Smooth muscle cell (in vitro differentiated cells): ENCODE results near the gene DHDDS. TPM values are rescaled to one million over a fixed set of nuclear protein-coding genes. Genes with fewer than 3 reads are reported as not detected.
A peak's percentile ranks its signal among the peaks of the same experiment; 100 is the strongest.
"Not testable (repeated sequence)": the region's sequence is repeated elsewhere in the genome, so short reads cannot be mapped to it uniquely, and the experiment has no call there.

Source experiments
- DNase-seq: peaks from one replicate; lab custom pipeline; 2025; ENCODE audit not compliant: unreplicated experiment; lab: John Stamatoyannopoulos, UW
- H2AFZ ChIP-seq: fragments of 200-600 bp; sonication (generic); 2 replicates; pipeline ENCODE4 v1.6.0; 2016; ENCODE audit warnings: antibody characterized with exemption, low read depth, mild to moderate bottlenecking
- H3F3A ChIP-seq: fragments of 200-600 bp; sonication (generic); 2 replicates; pipeline ENCODE4 v1.6.0; 2017; ENCODE audit warnings: antibody characterized with exemption, low read depth
- H3K27ac ChIP-seq: fragments of 200-600 bp; sonication (generic); 2 replicates; pipeline ENCODE4 v1.5.1; 2016; ENCODE audit warnings: low read depth, mild to moderate bottlenecking
- H3K27me3 ChIP-seq: fragments of 200-600 bp; sonication (generic); 2 replicates; pipeline ENCODE4 v1.6.1; 2016; ENCODE audit warnings: low read depth, mild to moderate bottlenecking
- H3K36me3 ChIP-seq: fragments of 200-600 bp; sonication (generic); 2 replicates; pipeline ENCODE4 v1.5.1; 2016; ENCODE audit warnings: low read depth
- H3K4me1 ChIP-seq: fragments of 200-600 bp; sonication (generic); 2 replicates; pipeline ENCODE4 v1.5.1; 2016; ENCODE audit warnings: low read depth
- H3K4me2 ChIP-seq: fragments of 200-600 bp; sonication (generic); 2 replicates; pipeline ENCODE4 v1.6.0; 2016; ENCODE audit warnings: mild to moderate bottlenecking
- H3K4me3 ChIP-seq: fragments of 200-600 bp; sonication (generic); 2 replicates; pipeline ENCODE4 v1.5.1; 2016; ENCODE audit warnings: mild to moderate bottlenecking
- H3K79me2 ChIP-seq: fragments of 200-600 bp; sonication (generic); 2 replicates; pipeline ENCODE4 v1.6.0; 2016; ENCODE audit warnings: low read depth, mild to moderate bottlenecking
- H3K9ac ChIP-seq: fragments of 200-600 bp; sonication (generic); 2 replicates; pipeline ENCODE4 v1.6.0; 2016; ENCODE audit warnings: low read depth
- H3K9me3 ChIP-seq: fragments of 200-600 bp; sonication (generic); replicated peaks from 2 replicates; pipeline ENCODE4 v1.5.1; 2016; ENCODE audit warnings: low read depth
- H4K20me1 ChIP-seq: fragments of 200-600 bp; sonication (generic); 2 replicates; pipeline ENCODE4 v1.6.0; 2016; ENCODE audit warnings: low read depth
- CTCF ChIP-seq: fragments of 200-600 bp; sonication (generic); IDR thresholded peaks from 2 replicates; pipeline ENCODE4 v1.5.1; 2017; ENCODE audit warnings: borderline replicate concordance, mild to moderate bottlenecking, antibody characterized with exemption; ENCODE audit not compliant: insufficient read depth, poor library complexity, severe bottlenecking
- WGBS: methylation state at CpG from one replicate; pipeline ENCODE4 v1.1.7; 2016; ENCODE audit warnings: low lambda C conversion rate; 5-methylcytosine and 5-hydroxymethylcytosine counted together
- polyA plus RNA-seq: library from polyadenylated mRNA; unstranded; fragments of >200 nt; fragmentation: Nextera tagmentation; extraction: Ambion mirVana; gene quantifications from 2 replicates; pipeline ENCODE4 v1.2.1, GENCODE V29; 2016
- total RNA-seq: library from RNA; depleted of rRNA; stranded (reverse); fragments of >200 nt; gene quantifications from 2 replicates; pipeline ENCODE4 v1.2.3, GENCODE V29; 2014

The DHDDS gene
- 37.5 and 56.4 TPM in 2 replicates for total RNA-seq
- polyA plus RNA-seq: 41.5 and 53.6 TPM in 2 replicates

DNA sequence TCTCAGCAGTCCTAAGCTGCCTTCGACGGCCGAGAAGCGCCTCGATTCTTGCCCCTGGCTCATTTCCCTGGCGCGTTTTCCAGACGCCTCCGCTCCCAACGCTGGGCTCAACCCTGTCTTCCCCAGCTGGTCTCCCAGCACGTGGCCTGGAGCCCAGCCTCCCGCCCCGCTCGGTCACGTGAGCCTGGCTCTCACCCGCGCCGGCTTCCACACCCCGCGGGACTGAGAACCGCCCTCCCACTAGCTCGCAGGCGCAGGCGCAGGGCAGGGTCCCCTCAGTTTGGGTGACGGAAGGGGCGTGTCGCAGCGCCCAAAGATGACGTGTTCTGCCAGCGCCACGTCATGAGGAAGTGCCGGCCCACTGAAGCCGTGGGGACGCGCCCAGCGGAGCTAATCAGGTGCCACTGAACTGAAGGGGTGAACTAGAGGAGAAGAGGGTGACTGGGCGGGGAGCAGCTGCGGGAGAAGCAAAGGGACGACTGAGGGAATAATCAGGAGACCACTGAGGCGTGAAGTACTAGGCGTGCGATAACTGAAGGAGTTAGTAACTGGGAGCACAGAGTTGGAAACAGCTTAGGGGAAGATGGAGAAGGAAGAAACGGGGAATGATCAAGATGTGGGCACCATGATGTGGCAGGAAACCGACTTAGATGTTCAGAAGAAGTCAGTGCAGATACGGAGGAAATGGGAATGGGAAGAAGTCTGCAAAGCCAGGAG, at the start of gene DHDDS:
TSS of gene DHDDS (plus strand) at position 343 of the 717 bp plus-strand sequence. CDS start 625 bp downstream, outside the sequence.
- Histone ChIP-seq H3F3A (peaks cover 5% of the 10 kb centered on the region), H3K4me2 (peak within 1 kb of the TSS; percentile 89), H3K4me1 (peaks cover 26% of the 10 kb centered on the region), H3K79me2 (peaks cover 25% of the 10 kb centered on the region), H3K9me3 (no peaks in the 10 kb centered on the region), H3K36me3 (no peaks in the 10 kb centered on the region), H3K27ac (peak within 1 kb of the TSS; percentile 74), H3K9ac (peak within 1 kb of the TSS; percentile 81), H4K20me1 (no peaks in the 10 kb centered on the region), H3K4me3 (peak within 1 kb of the TSS; percentile 81), H3K27me3 (no peaks in the 10 kb centered on the region), H2AFZ (peak within 1 kb of the TSS; percentile 88)
- no peak for TF ChIP-seq CTCF
- DNase-seq: peak; percentile 96
- 1% methylated on average over 44 of the region's 45 CpGs for WGBS

DNA sequence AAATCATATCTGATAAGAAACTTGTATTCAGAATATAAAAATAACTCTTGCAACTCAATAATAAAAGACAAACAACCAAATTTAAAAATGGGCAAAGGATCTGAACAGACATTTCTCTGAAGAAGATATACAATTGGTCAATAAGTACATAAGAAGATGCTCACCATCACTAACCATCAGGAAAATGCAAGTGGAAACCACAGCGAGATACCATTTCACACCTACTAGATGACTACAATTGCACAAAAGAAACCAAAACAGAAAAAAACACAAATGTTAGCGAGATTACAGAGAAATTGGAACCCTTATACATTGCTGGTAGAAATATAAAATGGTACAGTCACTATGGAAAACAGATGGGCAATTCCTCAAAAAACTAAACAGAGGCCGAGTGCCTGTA, 48.0 kb upstream of the DHDDS start:
- 91% methylated on average over 3 of the region's 3 CpGs for WGBS
- no peaks in the 10 kb centered on the region for H3F3A ChIP-seq

DNA sequence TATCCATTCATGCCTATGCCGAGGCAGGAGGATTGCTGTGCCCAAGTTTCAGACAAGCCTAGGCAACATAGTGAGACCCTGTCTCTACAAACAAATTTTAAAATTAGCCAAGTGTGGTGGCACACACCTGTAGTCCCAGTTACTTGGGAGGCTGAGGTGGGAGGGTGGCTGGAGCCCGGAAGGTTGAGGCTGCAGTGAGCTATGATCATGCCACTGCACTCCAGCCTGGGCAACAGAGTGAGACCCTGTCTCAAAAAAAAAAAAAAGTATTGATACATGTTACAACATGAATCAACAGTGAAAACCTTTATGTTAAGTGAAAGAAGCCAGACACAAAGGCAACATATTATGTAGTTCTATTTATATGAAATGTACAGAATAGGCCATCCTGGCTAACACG, 47.1 kb upstream of the DHDDS start:
- H3K9me3 ChIP-seq, H3K4me1 ChIP-seq, H3F3A ChIP-seq, H4K20me1 ChIP-seq, H3K9ac ChIP-seq, DNase-seq, H3K27me3 ChIP-seq, H3K27ac ChIP-seq, H2AFZ ChIP-seq, H3K4me3 ChIP-seq, H3K36me3 ChIP-seq, H3K79me2 ChIP-seq: not testable (repeated sequence)
- WGBS: 98% methylated on average over 3 of the region's 3 CpGs
- peak overlapping the region; percentile 73 for H3K4me2 ChIP-seq

More for the DNA sequence above, 48.0 kb upstream of the DHDDS start:
- no peak for DNase-seq
- Histone ChIP-seq H2AFZ (no peak overlapping the region), H3K36me3 (no peaks in the 10 kb centered on the region), H3K27me3 (no peaks in the 10 kb centered on the region), H3K4me3 (no peak overlapping the region), H3K9me3 (no peaks in the 10 kb centered on the region), H4K20me1 (no peaks in the 10 kb centered on the region), H3K9ac (no peak overlapping the region), H3K79me2 (no peaks in the 10 kb centered on the region), H3K4me1 (peaks cover 9% of the 10 kb centered on the region), H3K27ac (no peak overlapping the region), H3K4me2 (no peak overlapping the region)
- TF ChIP-seq CTCF: no peak

DNA sequence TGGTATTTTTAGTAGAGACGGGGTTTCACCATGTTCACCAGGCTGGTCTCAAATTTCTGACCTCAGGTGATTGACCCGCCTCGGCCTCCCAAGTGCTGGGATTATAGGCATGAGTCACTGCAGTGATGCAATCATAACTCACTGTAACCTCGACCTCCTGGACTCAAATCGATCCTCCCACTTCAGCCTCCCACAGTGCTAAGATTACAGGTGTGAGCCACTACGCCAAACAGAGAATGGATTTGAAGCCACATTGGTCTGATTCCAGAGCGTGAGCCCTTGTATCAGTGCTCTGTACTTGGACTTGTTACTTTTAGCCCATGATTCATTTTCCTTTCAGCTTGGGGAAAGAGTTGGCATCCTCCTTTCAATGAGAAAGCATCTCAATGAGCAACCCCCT, 44.7 kb upstream of the DHDDS start:
- Histone ChIP-seq H3K79me2 (no peaks in the 10 kb centered on the region), H3K27me3 (no peaks in the 10 kb centered on the region), H3K4me3 (no peak overlapping the region), H3K27ac (no peak overlapping the region), H3K36me3 (no peaks in the 10 kb centered on the region), H3K4me2 (no peak overlapping the region), H3K4me1 (peaks cover 9% of the 10 kb centered on the region), H3F3A (no peaks in the 10 kb centered on the region), H3K9me3 (no peaks in the 10 kb centered on the region), H3K9ac (no peak overlapping the region), H2AFZ (no peak overlapping the region), H4K20me1 (no peaks in the 10 kb centered on the region)
- no peak for TF ChIP-seq CTCF
- no peak for DNase-seq
- WGBS: 53% methylated on average over 7 of the region's 7 CpGs
